Testis (tissue), 2 donors: Measurements from ENCODE around the gene CCL3.
"Not testable (repeated sequence)": the region's sequence is repeated elsewhere in the genome, so short reads cannot be mapped to it uniquely, and the experiment has no call there.

Experiments
- CTCF ChIP-seq, 3 experiments: fragments of 450-650 bp in 2 of 3; fragments of 200-600 bp in 1 of 3; sonication (generic) in 1 of 3; IDR thresholded peaks; one replicate each; pipeline ENCODE4 v1.5.1; 2016 to 2019; ENCODE audit warnings: antibody characterized with exemption in 3 of 3, mild to moderate bottlenecking in 2 of 3, moderate library complexity in 1 of 3
- POLR2A ChIP-seq: fragments of 450-650 bp; IDR thresholded peaks from one replicate; pipeline ENCODE4 v1.6.1; 2017; ENCODE audit warnings: antibody characterized with exemption, mild to moderate bottlenecking, moderate library complexity

- TF ChIP-seq POLR2A; CTCF (IDR thresholded peaks at IDR 0.05): not testable (repeated sequence)
Observed at GRCh38 chr17:36114971-36115648, 25.2 kb upstream of the CCL3 start.
